GM18868 (cell line): ENCODE measurements around the gene ANKRD65.
"Not testable (repeated sequence)": the region's sequence is repeated elsewhere in the genome, so short reads cannot be mapped to it uniquely, and the experiment has no call there.

Experiments
- ATAC-seq: cut with Tn5 transposase; IDR thresholded peaks from one replicate; pipeline ENCODE4 v1.9.1; 2021; ENCODE audit warnings: mild to moderate bottlenecking, moderate library complexity; ENCODE audit not compliant: unreplicated experiment

Gene ANKRD65

DNA sequence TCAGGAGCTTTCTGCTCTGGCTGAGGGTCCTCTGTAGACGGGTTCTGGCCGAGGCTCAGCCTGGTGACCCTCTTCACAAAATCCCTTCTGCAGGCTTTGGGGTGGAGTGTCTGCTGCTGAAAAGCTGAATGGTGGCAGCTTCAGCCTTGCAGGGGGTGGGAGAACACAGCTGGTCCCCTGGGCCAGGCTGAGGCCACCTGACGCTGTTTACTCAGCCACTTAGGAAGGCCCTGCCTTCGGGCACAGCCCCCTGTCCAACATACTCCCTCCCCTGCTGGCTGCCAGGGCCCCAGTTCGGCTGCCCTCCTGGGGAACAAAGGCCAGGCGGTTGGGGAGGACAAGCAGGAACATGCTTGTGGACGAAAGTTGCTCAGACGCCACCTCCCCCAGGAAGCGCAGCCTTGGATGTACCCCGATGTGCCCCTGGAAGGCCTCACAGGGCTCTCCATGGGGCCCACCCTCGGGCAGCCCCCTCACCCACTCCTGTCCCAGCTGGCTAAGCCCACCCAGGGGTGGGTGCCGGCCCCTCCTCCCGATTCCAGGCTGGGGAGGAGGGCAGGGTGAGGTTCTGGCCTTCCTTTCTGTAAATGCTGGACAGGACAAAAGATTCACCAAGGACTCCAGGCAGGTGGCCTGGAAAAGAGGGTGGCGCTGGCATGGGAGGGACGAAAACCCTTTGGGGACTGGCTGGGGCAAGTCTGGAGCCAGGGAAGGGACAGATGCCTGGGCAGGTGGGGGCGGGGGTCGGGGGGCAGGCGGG is at the start of gene ANKRD65:
Gene ANKRD65 (minus strand): TSS at position 130 of the 760 bp plus-strand sequence. CDS start 271 bp downstream, outside the sequence.
- no peak for ATAC-seq

DNA sequence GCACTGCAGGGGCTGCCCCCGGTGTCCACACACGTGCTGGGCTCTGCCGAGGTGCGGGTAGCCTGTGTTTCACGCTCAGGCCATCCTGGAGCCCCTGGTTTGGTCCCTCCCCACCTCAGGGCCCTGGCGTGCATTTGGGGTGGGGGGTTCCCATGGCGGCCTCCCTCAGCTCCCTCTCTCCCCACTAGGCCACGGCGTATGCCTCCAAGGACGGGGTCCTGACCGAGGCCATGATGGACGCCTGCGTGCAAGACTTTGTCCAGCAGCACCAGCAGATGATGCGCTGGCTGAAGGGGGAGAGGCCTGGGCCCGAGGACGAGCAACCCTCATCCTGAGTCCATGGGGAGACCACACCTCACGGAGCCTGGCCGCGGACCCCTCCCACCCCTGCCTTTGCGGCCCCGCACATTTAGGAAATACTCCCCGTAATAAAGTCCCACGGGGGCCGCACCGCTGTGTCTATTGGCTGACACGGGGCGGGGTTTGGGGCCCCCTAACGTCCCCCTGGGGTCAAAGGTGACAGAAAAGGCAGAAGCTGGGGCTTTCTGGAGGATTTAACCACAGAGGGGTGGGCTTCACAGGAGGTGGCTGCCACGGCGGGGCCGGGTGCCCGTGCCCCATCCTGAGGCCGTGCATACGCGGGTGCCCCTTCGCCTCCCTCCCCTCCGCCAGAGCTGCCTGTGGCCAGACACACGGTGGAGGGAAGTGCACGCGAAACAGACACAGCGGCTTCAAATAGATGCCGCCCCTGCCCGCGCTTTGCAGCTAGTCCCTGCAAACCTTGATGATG is 47.3 kb upstream of the ANKRD65 start:
- not testable (repeated sequence) for ATAC-seq

DNA sequence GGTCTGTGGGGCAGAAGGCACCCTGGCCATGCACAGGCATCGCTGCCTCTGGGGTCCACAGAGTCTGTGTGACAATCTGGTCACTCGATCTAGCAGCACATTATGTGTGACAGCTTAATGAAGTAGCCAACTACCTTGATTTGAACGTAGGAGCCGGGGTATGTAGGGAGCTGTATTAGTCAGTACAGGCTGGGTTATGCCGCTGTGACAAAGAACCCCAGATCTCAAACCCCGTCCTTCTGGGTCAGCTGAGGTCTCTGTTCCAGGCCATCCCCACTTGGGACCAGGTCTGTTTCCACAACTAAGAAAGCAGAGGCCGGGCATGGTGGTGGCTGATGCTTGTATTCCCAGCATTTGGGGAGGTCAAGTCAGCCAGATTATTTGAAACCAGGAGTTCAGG is 42.2 kb upstream of the ANKRD65 start:
- ATAC-seq: no peak

DNA sequence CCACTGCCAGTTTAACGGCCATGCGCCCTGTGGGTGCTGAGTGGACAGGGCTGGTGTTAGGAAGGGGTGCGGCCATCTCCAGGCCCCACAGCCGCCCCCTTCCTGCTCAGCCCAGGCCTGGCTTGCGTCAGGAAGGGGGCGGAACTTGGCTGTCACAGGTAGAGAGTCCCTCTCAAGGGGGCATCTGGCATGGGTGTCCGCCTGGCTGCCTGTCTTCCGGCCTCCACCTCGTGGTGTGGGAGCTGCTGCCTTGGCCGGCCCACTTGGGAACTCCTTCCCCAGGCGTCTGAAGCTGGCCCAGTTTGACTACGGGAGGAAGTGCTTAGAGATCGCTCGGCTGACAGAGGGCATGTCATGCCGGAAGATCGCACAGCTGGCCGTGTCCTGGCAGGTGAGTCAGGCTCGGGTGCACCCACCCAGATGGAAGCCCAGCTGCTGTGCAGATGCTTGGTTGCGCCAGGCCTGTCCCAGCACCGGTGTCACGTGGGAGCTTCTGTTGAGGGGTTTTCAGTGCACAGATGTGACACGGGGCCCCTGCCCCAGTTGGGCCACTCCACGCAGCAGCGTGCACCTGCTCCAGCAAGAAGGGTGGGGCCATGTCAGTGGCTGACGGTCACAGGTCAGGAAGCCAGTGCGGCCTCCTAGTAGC is 41.4 kb upstream of the ANKRD65 start:
- ATAC-seq: no peak

DNA sequence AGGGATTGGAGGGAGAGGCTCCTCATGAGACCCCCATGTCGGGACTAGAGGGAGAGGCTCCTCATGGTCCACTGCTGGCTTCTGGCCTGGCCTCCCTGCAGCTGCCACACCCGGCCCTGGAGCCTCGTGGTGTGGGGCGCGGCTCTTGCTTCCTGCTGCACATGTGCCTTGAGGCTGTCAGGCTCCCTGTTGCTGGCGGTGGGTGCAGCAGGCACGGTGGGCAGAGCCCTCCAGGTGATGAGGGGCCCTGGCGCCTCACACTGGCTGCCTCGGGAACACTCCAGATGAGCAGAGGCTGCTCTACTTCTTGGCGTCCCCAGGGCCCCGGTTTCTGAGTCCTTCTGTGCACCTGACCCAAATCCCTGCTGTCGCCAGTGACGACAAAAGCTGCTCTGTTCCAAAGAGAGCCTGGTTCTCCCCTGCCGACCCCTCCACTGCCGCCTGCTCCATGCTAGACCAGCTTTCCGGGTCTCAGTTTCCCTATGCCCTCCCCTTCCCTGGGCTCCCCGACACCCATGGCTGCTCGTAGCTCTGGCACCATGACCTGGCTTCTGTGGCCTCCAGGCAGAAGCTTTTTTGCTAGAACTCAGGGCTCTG is 40.7 kb upstream of the ANKRD65 start:
- ATAC-seq: no peak

DNA sequence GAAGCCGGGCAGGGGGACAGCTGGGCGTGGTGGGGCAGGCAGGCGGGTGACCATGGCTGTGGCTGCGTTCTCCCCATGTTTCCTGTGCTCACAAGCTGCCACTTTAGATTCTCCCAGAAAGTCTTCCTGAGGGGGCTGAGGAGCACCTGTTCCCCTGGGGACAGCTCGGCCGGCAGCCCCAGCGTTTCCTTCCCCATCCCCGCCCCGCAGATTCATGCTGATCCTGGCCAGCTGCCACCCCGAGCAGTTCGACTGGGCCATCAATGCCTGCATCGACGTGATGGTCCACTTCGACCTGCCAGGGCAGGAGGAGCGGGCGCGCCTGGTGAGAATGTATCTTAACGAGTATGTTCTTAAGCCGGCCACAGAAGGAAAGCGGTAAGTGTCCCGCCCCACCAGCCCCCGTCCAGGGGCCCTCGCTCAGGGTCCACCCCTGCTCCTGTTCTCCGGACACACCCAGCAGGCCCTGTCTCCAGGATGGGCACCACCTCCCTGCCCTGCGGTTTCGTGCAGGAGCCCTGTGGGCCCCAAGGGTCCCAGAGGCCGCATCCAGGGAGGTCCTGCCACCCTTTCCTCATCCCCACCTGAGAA is 39.6 kb upstream of the ANKRD65 start:
- ATAC-seq: no peak

DNA sequence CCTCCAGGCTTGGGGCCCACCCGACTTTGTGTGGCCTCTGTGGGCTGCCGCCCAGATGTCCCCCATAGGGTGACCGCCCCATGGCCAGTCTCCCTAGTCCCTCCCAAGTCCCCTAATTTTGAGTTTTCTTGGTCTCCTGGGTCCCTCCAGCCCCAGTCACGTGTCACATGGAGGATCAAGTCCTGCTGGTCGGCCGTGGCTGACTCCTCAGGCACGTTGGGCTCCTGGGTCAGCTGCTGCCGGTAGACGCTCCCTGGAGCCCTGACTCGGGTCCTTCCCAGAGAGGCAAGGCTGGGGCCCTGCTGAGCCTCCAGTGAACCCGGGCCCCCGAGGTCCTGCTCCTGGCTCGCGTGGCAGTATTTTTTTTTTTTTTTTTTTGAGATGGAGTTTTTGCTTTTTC is 38.6 kb upstream of the ANKRD65 start:
- not testable (repeated sequence) for ATAC-seq

DNA sequence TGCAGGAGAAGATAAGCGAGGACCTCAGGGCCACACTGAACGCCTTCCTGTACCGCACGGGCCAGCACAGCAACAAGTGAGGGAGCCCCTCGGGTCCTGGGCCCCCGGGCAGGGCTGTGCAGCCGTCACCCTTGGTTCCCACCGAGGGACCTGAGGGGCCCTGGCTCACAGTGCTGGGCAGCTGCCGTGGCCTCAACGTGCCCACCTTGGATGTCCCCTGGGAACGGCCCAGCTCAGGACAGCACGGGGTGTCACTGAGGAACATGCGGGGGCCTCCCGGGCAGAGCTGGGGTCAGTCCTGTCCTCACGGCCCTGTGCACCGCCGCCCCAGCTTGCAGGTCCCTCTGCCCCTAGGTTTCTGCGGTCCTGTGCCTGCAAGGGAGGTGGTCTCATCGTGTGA is 38.1 kb upstream of the ANKRD65 start:
- not testable (repeated sequence) for ATAC-seq

DNA sequence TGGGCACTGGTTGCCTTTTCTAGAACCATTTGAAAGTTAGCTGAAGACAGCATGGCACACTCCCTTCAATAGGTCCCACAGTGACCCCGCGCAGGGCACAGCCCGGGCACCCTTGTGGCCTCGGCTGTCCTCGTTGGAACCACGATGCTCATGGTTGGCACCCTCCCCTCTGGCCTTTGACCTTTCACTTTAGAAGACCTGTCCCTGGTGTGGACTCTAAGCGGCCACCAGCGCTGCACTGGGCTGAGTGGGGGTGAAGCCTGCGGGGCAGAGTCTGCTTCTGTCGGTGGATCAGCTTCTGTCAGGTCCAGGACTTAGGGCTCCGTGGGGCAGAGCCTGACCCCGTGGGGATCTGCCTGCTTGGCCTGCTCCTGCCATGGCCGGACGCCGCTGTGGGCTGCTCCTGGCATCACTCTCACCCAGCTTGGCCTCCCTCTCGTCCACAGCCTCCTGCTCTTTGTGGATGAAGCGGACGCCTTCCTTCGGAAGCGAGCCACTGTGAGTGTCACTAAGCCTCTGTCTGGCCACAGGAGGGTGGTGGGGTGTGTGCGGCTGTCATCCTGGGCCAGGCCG is 35.7 kb upstream of the ANKRD65 start:
- not testable (repeated sequence) for ATAC-seq

DNA sequence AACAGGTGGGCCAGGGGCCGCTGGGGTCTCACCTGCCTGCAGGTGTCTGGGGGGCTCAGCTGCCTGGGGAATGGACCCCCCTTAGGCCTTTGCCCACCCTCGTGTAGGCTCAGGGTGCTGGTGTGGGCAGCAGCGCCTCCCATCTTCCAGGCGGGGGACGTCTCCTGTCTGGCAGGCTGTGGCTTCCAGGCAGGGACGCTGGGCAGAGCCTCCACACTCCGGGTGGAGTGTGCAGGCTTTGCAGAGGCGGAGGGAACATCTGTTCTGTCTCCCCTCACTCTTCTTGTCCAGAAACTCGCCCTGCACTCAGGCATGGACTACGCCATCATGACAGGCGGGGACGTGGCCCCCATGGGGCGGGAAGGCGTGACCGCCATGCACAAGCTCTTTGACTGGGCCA is 34.9 kb upstream of the ANKRD65 start:
- not testable (repeated sequence) for ATAC-seq

DNA sequence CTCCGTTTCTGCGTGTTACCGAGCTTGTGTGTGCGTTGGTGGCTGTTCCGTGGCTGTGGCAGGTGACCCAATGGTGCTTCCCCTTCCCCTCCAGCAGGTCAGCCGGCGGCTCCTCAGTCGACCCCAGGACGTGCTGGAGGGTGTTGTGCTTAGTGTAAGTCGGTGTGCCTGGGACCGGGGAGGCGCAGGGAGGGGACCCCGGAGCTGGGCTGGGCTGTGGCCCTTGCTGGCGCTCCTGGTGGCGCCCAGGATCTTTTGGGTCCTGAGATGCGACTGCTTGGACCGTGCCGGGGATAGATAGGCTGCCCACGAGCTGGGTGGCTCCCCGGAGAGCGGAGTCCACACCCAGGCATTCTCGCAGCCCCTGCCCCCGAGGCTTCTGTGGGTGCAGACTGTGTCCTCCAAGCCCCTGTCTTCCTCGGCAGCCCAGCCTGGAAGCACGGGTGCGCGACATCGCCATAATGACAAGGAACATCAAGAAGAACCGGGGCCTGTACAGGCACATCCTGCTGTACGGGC is 34.3 kb upstream of the ANKRD65 start:
- no peak for ATAC-seq

DNA sequence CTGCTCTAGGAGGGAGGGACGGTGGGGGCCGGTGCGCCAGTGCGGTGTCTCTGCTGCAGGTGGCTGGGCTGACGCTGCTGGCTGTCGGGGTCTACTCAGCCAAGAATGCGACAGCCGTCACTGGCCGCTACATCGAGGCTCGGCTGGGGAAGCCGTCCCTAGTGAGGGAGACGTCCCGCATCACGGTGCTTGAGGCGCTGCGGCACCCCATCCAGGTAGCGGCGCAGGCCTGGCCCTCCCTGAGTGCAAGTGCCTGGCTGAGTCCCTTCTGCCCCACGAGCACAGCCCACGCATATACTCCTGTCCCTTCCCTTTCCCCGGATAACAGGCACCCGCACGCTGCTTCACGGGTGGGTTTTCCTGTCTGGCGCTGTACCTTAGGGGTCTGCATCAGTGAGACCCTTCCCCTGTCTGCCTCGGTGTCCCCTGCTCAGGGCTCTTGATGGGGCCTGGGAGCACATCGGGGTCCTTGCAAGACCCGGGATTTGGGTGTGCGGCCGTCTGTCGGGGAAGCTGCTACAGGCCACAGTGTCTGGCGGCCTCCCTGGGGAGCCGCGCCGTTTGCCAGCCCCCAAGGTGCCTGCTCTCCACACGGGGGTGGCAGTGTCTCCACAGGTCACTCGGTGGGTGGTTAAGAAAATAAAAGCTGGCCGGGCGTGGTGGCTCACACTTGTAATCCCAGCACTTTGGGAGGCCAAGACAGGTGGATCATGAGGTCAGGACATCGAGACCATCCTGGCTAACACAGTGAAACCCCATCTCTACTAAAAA is 33.4 kb upstream of the ANKRD65 start:
- not testable (repeated sequence) for ATAC-seq

DNA sequence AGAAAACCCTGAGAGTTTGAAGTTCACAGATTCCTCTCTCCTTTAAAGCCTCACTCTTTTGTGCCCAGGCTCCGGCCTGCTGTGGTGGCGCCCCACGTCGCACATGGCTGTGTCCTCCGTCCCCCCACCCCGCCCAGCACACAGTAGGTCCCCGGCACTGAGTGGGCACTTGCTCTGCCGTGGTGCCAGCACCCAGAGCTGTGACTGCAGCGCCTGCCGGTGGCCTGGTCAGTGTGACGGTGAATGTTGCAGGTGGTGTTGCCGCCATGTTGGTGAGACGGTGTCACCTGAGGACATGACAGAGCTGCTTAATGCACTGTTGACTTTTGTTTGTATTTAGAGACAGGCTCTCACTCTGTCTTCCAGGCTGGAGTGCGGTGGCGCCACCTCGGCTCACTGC is 31.8 kb upstream of the ANKRD65 start:
- no peak for ATAC-seq

DNA sequence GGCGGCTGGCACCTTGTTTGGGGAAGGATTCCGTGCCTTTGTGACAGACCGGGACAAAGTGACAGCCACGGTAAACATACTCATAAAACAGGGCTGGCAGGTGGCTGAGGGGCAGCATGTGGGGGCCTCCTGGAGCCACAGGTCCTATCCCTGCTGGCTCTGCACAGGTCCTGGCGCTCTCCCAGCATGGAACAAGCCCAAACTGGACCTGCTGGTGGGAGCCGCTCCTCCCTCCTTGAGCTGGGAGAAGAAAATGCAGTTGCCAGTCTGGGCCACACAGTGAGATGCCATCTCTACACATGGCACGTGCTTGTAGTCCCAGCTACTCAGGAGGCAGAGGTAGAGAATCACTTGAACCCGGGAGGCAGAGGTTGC is 31.3 kb upstream of the ANKRD65 start:
- ATAC-seq: not testable (repeated sequence)

DNA sequence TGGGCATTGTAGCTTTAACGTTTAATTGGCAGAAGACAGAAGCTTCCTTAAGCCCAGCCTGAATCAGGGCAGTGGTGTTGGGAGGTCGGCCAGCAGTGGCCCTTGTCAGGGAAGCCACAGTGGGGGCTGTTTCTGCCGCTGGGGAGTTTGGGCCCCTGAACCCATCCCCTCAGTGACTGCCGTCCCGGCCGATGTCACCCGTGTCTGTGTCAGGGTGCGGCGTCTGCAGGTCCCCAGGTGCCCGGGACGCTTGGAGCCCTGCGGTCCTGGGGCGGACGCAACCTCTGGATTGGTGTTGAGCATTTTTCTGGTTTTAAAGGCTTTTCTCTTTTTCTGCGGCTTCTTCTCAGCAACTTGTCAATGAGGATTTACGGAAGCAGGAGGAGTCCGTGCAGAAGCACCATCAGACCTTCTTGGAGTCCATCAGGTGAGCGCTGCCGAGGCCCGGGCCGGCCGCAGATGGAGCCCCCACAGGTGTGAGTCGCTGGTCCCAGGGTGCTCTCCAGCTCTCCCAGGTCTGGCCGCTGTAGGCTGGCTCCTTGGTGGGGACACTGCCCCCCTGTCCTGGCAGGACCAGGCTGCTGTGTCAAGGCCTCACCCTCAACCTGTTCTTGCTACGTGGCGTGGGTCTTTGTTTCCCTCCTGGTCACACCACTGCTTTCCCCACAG is 30.8 kb upstream of the ANKRD65 start:
- ATAC-seq: no peak

DNA sequence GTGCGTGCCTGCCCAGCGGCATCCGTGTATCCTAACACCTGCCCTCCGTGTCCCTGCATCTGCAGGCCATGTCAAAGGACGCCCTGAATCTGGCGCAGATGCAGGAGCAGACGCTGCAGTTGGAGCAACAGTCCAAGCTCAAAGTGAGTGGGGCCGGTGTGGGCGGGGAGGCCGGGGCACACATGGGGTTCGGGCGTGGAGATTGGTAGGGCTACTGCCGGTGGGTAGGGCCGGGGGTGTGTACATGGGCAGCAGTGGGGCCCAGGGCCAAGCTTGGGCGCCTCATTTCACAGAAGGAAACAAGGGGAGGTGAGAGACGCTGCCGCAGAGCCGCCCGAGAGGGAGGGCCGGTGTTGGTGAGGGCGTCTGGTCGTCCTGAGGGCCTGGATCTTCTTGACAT is 29.5 kb upstream of the ANKRD65 start:
- ATAC-seq: not testable (repeated sequence)

DNA sequence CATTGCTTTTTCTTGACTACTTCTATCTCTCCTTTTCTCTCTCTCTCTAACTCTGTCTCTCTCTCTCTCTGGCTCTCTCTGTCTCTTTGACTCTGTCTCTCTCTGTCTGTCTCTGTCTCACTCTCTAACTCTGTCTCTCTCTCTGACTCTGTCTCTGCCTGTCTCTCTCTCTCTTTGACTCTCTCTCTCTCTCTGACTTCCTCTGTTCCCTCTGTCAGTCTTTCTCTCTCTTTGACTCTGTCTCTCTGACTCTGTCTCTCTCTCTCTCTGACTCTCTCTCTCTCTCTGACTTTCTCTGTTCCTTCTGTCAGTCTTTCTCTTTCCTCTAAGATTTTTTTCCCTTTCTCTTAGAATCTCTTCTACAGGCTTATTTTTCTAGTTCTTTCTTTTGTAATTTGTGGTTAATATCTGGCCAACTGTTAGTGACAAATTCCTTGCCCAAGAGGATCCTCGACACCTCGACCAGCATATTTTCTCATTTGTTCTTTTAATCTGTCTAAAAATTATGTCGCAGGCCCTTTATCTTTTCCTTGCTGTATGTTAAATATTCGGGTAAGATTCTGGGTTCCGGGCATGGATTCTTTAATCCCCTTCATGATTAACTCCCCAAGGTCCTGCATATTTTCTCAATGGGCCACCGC is 28.1 kb upstream of the ANKRD65 start, which contains the start of gene ATAD3C:
Gene ATAD3C (plus strand): TSS at position 591 of the 641 bp plus-strand sequence. CDS start 995 bp downstream, outside the sequence.
- ATAC-seq: no peak

DNA sequence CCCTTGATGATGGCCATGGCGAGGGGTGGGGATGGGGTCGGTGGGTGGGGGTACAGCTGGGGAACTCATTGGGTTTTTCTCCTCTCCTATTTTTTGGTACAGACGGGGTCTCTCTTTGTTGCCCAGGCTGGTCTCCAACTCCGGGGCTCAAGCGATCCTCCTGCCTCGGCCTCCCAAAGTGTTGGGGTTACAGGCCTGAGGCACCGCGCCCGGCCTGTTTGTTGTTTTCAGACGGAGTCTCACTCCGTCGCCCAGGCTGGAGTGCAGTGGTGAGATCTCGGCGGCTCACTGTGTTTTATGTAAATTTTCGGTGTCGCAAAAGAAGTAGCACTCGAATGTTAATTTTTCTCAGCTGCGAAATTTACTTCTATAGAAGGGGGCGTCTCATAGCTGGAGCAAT is 25.6 kb upstream of the ANKRD65 start:
- ATAC-seq: not testable (repeated sequence)
